GM20000 (cell line): ENCODE data around the gene TTC5.
"Not testable (repeated sequence)": the region's sequence is repeated elsewhere in the genome, so short reads cannot be mapped to it uniquely, and the experiment has no call there.

Source experiments
- DNase-seq: peaks from one replicate; pipeline ENCODE4 v3.0.0; 2012; ENCODE audit warnings: low spot score
- CTCF ChIP-seq: IDR thresholded peaks from 2 replicates; pipeline ENCODE4 v1.5.1; 2012; ENCODE audit warnings: mild to moderate bottlenecking, control low read depth; ENCODE audit errors: extremely low read depth, missing control alignments

TTC5 gene

DNA sequence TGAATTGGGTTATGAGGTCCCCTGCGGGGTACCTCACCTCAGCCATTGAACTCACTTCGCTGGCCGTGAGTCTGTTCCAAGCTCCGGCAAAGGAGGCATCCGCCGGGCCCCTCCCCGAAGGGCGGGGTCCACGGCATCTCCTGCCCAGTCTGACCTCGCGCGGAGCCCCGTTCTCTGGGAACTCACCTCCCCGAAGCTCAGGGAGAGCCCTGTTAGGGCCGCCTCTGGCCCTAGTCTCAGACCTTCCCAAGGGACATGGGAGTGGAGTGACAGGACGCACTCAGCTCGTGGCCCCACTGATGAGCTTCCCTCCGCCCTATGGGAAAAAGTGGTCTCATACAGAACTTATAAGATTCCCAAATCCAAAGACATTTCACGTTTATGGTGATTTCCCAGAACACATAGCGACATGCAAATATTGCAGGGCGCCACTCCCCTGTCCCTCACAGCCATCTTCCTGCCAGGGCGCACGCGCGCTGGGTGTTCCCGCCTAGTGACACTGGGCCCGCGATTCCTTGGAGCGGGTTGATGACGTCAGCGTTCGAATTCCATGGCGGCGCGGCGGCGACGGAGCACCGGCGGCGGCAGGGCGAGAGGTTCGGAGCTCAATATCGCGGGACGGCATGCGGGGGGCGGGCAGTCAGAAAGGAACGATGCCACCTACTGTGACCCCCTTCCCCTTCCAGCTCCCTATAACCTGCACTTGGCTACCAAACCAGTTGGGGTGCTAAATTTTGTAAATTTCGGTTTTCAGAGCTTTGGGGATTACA, 37.5 kb upstream of the TTC5 start, which contains the start of gene PARP2:
Gene PARP2, plus strand, starts transcription at position 544 of the 770 bp plus-strand sequence. Its CDS starts 7 bp downstream, at position 551.
- no peak for TF ChIP-seq CTCF
- DNase-seq: peak; percentile 88

DNA sequence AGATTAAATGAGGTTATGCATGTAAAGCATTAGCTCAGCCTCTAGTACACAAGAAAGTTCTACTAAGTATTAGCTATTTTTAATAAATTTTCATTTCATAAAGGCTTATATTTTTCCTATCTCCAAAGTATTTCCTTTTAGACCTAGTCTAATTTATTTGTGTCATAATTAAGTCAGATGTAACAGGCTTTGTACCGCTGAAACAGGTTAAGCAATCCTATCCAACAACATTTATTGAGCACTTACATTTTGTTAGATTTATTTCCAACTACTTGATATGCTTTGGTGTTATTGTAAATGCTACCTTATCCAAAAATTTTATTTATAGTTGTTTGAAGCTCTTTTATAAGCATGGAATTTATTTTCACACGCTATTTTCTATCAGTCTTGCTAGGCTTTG, 35.9 kb upstream of the TTC5 start:
- DNase-seq: no peak
- TF ChIP-seq CTCF: no peak

- not testable (repeated sequence) for DNase-seq
Measured at GRCh38 chr14:20341032-20341431, 35.3 kb upstream of the TTC5 start.

DNA sequence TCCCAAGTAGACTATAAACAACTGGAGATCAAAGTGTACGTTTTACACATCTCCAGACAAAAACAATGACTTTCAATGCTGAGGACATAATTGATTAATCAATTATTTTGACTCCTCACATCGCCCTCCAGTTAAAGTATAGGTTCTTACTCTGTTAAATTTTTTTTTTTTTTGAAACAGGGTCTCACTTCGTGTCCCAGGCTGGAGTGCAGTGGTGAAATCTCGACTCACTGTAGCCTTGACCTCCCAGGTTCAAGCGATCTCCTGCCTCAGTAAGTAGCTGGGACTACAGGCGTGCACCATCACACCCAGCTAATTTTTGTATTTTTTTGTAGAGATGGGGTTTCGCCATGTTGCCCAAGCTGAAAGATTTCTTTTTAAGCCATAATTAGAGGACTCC, 28.3 kb upstream of the TTC5 start:
- no peak for TF ChIP-seq CTCF
- no peak for DNase-seq

- TF ChIP-seq CTCF: no peak
- no peak for DNase-seq
Measured at GRCh38 chr14:20333494-20333841, 27.7 kb upstream of the TTC5 start.

DNA sequence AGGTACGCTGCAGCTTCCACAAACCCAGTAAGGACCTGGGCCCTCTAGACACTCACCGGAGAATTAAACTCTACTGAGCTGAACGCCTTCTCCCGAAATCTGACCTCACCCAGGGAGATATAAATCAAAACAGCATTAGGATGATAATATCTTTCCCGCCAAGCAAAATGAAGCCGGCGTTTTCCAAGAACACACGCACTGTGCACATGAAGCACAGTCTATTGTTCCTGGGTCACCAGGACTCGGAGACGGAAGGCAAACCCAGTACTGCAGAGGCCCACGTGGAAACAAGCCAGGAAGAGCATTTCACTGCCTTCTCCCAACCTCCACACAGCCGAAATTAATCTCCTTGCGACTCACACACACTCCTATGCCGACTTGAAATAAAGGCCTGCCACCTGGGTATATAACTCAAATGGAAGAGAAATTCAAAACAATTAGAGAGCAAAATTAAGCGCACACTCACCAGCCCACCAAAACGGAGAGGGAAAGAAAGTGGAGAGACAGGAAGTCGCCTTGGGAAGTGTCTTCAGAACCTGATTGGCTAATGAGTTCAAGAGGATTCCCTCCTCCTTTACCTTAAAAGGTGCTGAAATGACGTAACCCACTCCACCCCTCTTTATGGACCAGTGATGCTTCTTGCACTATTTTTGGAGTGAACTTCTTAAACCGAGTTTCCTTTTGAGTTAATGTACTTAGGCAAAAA, 27.2 kb upstream of the TTC5 start, which contains the start of gene CCNB1IP1:
Gene CCNB1IP1, minus strand, starts transcription at position 492 of the 706 bp plus-strand sequence. CDS start 16,756 bp downstream, outside the sequence.
- TF ChIP-seq CTCF: no peak
- DNase-seq: peak; percentile 85

DNA sequence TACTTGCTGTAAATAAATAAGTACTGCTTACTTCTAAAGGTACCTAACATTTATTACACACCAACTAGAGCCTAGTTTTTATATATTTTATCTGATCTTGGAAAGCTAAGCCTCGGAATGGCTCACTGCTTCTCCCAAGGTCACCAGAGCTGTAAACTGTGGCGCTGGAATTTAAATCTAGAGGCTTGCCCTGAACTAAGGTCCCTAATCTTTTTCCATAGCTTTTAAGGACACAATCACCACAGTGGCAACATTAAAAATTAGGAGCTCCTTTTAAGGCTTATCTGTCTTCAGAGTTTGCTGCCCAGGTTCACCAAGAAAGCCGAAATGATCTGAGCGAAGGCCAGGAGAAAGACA, 26.7 kb upstream of the TTC5 start:
- no peak for DNase-seq
- no peak for TF ChIP-seq CTCF
